Neural cell (in vitro differentiated cells): Measurements from ENCODE around the gene RBBP7. TPM values are rescaled to one million over a fixed set of nuclear protein-coding genes. Genes with fewer than 3 reads are reported as not detected.

Experiments used
- H2AFZ ChIP-seq: fragments of 200-600, 300-800 bp; sonication (generic), shearing (Covaris generic); 2 replicates; pipeline ENCODE4 v1.6.0; 2014; ENCODE audit warnings: low read depth, mild to moderate bottlenecking, antibody characterized with exemption, low read length, moderate library complexity
- H3F3A ChIP-seq: fragments of 200-600 bp; shearing (Covaris generic); 2 replicates; pipeline ENCODE4 v1.6.1; 2016; ENCODE audit warnings: mild to moderate bottlenecking, moderate library complexity, mixed read lengths, antibody characterized with exemption, low read length; ENCODE audit not compliant: insufficient read depth, poor library complexity, severe bottlenecking
- H3K27ac ChIP-seq: fragments of 200-600, 300-800 bp; sonication (generic), shearing (Covaris generic); 2 replicates; pipeline ENCODE4 v1.5.1; 2014; ENCODE audit warnings: mild to moderate bottlenecking, low read length, moderate library complexity
- H3K27me3 ChIP-seq: fragments of 300-800, 200-600 bp; sonication (generic), shearing (Covaris generic); 2 replicates; pipeline ENCODE4 v1.6.0; 2014; ENCODE audit warnings: mild to moderate bottlenecking, low read depth, low read length, moderate library complexity; ENCODE audit not compliant: insufficient read depth
- H3K36me3 ChIP-seq: fragments of 300-800, 200-600 bp; sonication (generic), shearing (Covaris generic); 2 replicates; pipeline ENCODE4 v1.5.1; 2014; ENCODE audit warnings: mild to moderate bottlenecking, antibody characterized with exemption, low read length, moderate library complexity; ENCODE audit not compliant: insufficient read depth
- H3K4me2 ChIP-seq: fragments of 300-800, 200-600 bp; sonication (generic), shearing (Covaris generic); 2 replicates; pipeline ENCODE4 v1.6.0; 2014; ENCODE audit warnings: mild to moderate bottlenecking, low read length
- H3K4me3 ChIP-seq: fragments of 300-800, 200-600 bp; sonication (generic), shearing (Covaris generic); 2 replicates; pipeline ENCODE4 v1.5.1; 2014; ENCODE audit warnings: mild to moderate bottlenecking, low read length, moderate library complexity
- H3K79me2 ChIP-seq: fragments of 200-600 bp; shearing (Covaris generic); replicated peaks from 2 replicates; pipeline ENCODE4 v1.6.0; 2014; ENCODE audit warnings: mild to moderate bottlenecking, low read length, moderate library complexity; ENCODE audit not compliant: insufficient read depth
- H3K9ac ChIP-seq: fragments of 300-800, 200-600 bp; sonication (generic), shearing (Covaris generic); 2 replicates; pipeline ENCODE4 v1.6.1; 2016; ENCODE audit warnings: mild to moderate bottlenecking, low read length, mixed read lengths
- H3K9me2 ChIP-seq: fragments of 200-600 bp; shearing (Covaris generic); 2 replicates; pipeline ENCODE4 v1.6.1; 2016; ENCODE audit warnings: mild to moderate bottlenecking, low read length, mixed read lengths; ENCODE audit not compliant: insufficient read depth
- H3K9me3 ChIP-seq: fragments of 200-600, 300-800 bp; sonication (generic), shearing (Covaris generic); 2 replicates; pipeline ENCODE4 v1.6.1; 2016; ENCODE audit warnings: mild to moderate bottlenecking, mixed run types, low read length, moderate library complexity, mixed read lengths
- H4K20me1 ChIP-seq: fragments of 200-600 bp; shearing (Covaris generic); 2 replicates; pipeline ENCODE4 v1.6.1; 2016; ENCODE audit warnings: mild to moderate bottlenecking, mixed run types; ENCODE audit not compliant: insufficient read depth
- CTCF ChIP-seq: fragments of 450-650 bp; IDR thresholded peaks from 2 replicates; pipeline ENCODE4 v1.5.1; 2014; ENCODE audit warnings: antibody characterized with exemption, mild to moderate bottlenecking, moderate library complexity; ENCODE audit not compliant: poor library complexity, severe bottlenecking
- EP300 ChIP-seq: fragments of 450-650 bp; conservative IDR thresholded peaks from 2 replicates; pipeline ENCODE4 v1.6.1; 2014; ENCODE audit warnings: antibody characterized with exemption, mild to moderate bottlenecking, moderate library complexity; ENCODE audit not compliant: poor library complexity, severe bottlenecking
- EZH2 ChIP-seq: fragments of 200-600, 300-800 bp; shearing (Covaris generic), sonication (generic); IDR thresholded peaks from 2 replicates; pipeline ENCODE4 v1.6.1; 2014; ENCODE audit warnings: antibody characterized with exemption, low read length, borderline replicate concordance, mild to moderate bottlenecking; ENCODE audit not compliant: insufficient read depth, poor library complexity, severe bottlenecking
- MXI1 ChIP-seq: fragments of 450-650 bp; conservative IDR thresholded peaks from 2 replicates; pipeline ENCODE4 v1.6.1; 2014; ENCODE audit warnings: antibody characterized with exemption, mild to moderate bottlenecking; ENCODE audit not compliant: poor library complexity, severe bottlenecking
- POLR2AphosphoS5 ChIP-seq: IDR thresholded peaks from 2 replicates; pipeline ENCODE4 v1.6.1; 2012
- RAD21 ChIP-seq: fragments of 450-650 bp; conservative IDR thresholded peaks from 2 replicates; pipeline ENCODE4 v1.6.1; 2014; ENCODE audit warnings: antibody characterized with exemption, mild to moderate bottlenecking, moderate library complexity
- REST ChIP-seq: IDR thresholded peaks from 2 replicates; pipeline ENCODE4 v1.6.1; 2012; ENCODE audit warnings: borderline replicate concordance
- SMC3 ChIP-seq: fragments of 450-650 bp; conservative IDR thresholded peaks from 2 replicates; pipeline ENCODE4 v1.6.1; 2014; ENCODE audit warnings: antibody characterized with exemption, mild to moderate bottlenecking, moderate library complexity; ENCODE audit not compliant: poor library complexity
- TAF1 ChIP-seq: IDR thresholded peaks from 2 replicates; pipeline ENCODE4 v1.6.1; 2012; ENCODE audit warnings: low read depth
- polyA plus RNA-seq: library from polyadenylated mRNA; depleted of rRNA; stranded (reverse); fragments of >200 nt; gene quantifications from 2 replicates; pipeline ENCODE4 v1.2.3, GENCODE V29; 2014

RBBP7 gene
- polyA plus RNA-seq, 1 donor from 2014 or later = 204 TPM

GRCh38 chrX:16851421-16851820 is 18.7 kb downstream of the RBBP7 start:
- H3K9me2 ChIP-seq = no peaks in the 10 kb centered on the region
- no peaks in the 10 kb centered on the region for H3K36me3 ChIP-seq
- no peaks in the 10 kb centered on the region for H3K79me2 ChIP-seq
- no peak overlapping the region for H3K9ac ChIP-seq
- no peak overlapping the region for H2AFZ ChIP-seq
- TF ChIP-seq CTCF = no peak
- no peak for TF ChIP-seq RAD21
- no peaks in the 10 kb centered on the region for H4K20me1 ChIP-seq
- H3F3A ChIP-seq = no peaks in the 10 kb centered on the region
- H3K9me3 ChIP-seq = no peaks in the 10 kb centered on the region
- no peaks in the 10 kb centered on the region for H3K27me3 ChIP-seq
- no peak overlapping the region for H3K27ac ChIP-seq
- H3K4me3 ChIP-seq = no peak overlapping the region
- H3K4me2 ChIP-seq = no peak overlapping the region

GRCh38 chrX:16848541-16848940 is 21.6 kb downstream of the RBBP7 start:
- Histone ChIP-seq H2AFZ (no peak overlapping the region), H3K4me3 (no peak overlapping the region)

More at GRCh38 chrX:16848541-16848940, 21.6 kb downstream of the RBBP7 start:
- Histone ChIP-seq H3K79me2 (no peaks in the 10 kb centered on the region), H3K9me2 (no peaks in the 10 kb centered on the region), H3K4me2 (no peak overlapping the region), H3K36me3 (no peaks in the 10 kb centered on the region), H3K9ac (no peak overlapping the region), H4K20me1 (no peaks in the 10 kb centered on the region), H3F3A (no peaks in the 10 kb centered on the region), H3K27ac (no peak overlapping the region), H3K27me3 (no peaks in the 10 kb centered on the region), H3K9me3 (no peaks in the 10 kb centered on the region)
- TF ChIP-seq POLR2AphosphoS5 (no peak), RAD21 (no peak), EP300 (no peak), TAF1 (no peak), CTCF (no peak), MXI1 (no peak), REST (no peak), EZH2 (no peak), SMC3 (no peak)
